ENCODE results near the gene DDX59. TPM values are rescaled to one million over a fixed set of nuclear protein-coding genes. Genes with fewer than 3 reads are reported as not detected.

DDX59 gene
- total RNA-seq, 1 donor from 2014 or later, result 17.7 TPM

DNA sequence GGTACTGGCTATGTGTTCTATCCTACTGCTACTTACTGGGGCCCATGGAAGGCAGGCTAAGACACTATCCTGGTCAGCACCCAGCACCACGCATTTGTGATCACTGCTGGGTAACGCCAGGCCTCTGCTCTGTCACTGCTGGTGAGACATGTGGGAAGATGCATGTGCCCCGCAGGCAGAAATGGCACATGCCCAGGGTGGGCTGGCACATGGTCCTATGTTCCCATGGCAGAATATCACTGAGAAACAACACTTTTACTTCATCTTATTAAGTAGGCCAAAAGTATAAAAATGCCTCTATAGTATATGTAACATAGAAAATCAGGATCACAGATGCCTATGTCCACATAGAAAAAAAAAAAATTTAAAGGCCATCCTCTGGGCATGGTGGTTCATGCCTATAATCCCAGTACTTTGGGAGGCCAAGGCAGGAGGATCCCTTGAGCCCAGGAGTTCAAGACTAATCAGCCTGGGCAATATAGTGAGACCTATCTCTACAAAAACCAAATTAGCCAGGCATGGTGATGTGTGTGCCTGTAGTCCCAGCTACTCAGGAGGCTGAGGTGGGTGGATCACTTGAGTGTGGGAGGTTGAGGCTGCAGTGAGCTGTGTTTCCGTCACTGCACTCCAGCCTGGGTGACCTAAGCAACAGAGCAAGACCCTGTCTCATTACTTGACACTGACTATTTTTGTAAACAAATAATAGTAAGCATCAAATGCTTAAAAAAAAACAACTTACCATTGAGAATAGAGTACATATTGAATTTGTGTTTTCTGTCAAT, 11.5 kb downstream of the DDX59 start:
- Histone ChIP-seq H3K27ac (ENCODE audit: low read depth, low read length) (no peak overlapping the region), H3K9ac (ENCODE audit: low read depth in 1 of 3, low read length in 3 of 3) (no peak overlapping the region), H3K36me3 (ENCODE audit: control insufficient read depth in 3 of 3, insufficient read depth in 3 of 3, low read length in 3 of 3) (peaks cover 20 to 58% (median 50%) of the 10 kb centered on the region in 3 donors), H3K4me1 (ENCODE audit: control insufficient read depth in 3 of 3, insufficient read depth in 3 of 3, low read length in 3 of 3) (no peaks in the 10 kb centered on the region), H3K27me3 (ENCODE audit: control insufficient read depth in 3 of 3, insufficient read depth in 3 of 3, low read length in 3 of 3) (no peaks in the 10 kb centered on the region), H3K4me3 (ENCODE audit: low read length in 3 of 3) (no peak overlapping the region), H3K9me3 (ENCODE audit: control insufficient read depth in 3 of 3, low read length in 3 of 3) (no peaks in the 10 kb centered on the region)

DNA sequence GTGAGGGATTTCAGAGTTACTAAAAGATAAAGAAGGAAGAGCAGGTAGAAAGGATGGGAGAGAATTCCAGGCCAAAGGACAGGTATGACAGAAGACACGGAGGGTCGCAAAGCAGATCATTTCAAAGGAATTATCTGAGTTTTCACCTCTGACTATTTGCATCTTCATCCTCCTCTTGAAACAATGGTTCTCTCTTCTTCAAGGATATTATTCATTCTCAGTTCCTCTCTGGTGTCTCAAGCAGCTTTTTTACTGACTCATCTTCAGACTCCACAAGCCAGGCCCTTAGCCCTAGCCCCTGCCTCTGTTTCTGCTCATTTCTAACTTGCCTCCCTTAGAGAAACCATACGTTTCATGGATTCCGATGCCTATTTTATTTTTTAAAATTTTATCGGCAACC, 15.0 kb downstream of the DDX59 start:
- H3K9me3 ChIP-seq (ENCODE audit: control insufficient read depth in 3 of 3, low read length in 3 of 3), result no peaks in the 10 kb centered on the region
- H3K27ac ChIP-seq (ENCODE audit: low read depth, low read length), result no peak overlapping the region
- H3K27me3 ChIP-seq (ENCODE audit: control insufficient read depth in 3 of 3, insufficient read depth in 3 of 3, low read length in 3 of 3), result no peaks in the 10 kb centered on the region
- peaks cover 13 to 38% (median 37%) of the 10 kb centered on the region in 3 donors for H3K36me3 ChIP-seq (ENCODE audit: control insufficient read depth in 3 of 3, insufficient read depth in 3 of 3, low read length in 3 of 3)
- H3K9ac ChIP-seq (ENCODE audit: low read depth in 1 of 3, low read length in 3 of 3), result no peak overlapping the region
- H3K4me3 ChIP-seq (ENCODE audit: low read length in 3 of 3), result no peak overlapping the region
- H3K4me1 ChIP-seq (ENCODE audit: control insufficient read depth in 3 of 3, insufficient read depth in 3 of 3, low read length in 3 of 3), result no peaks in the 10 kb centered on the region

DNA sequence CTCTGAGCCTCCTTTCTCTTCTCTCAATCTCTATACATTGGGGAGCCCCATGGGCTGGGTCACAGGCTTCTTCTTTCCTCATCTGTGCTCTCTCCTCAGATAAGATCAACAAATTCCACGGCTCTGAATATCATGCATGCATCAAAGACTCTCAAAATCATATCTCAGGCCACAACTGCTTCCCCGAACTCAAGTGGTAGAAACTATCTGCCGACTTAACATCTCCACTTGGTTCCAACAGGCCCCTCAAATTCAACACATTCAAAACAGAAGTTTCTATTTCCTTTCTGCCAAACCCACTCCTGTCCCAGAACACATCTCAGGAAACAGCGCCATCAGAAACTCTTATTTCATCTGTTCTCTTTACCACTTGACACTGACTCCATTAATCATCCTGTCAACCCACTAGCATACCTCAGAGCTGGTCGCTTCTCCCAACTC, 16.7 kb downstream of the DDX59 start:
- H3K9ac ChIP-seq (ENCODE audit: low read depth in 1 of 3, low read length in 3 of 3), result no peak overlapping the region
- no peak overlapping the region for H3K27ac ChIP-seq (ENCODE audit: low read depth, low read length)
- H3K36me3 ChIP-seq (ENCODE audit: control insufficient read depth in 3 of 3, insufficient read depth in 3 of 3, low read length in 3 of 3), result peaks cover 7 to 29% (median 28%) of the 10 kb centered on the region in 3 donors
- no peaks in the 10 kb centered on the region for H3K4me1 ChIP-seq (ENCODE audit: control insufficient read depth in 3 of 3, insufficient read depth in 3 of 3, low read length in 3 of 3)
- no peaks in the 10 kb centered on the region for H3K9me3 ChIP-seq (ENCODE audit: control insufficient read depth in 3 of 3, low read length in 3 of 3)
- no peaks in the 10 kb centered on the region for H3K27me3 ChIP-seq (ENCODE audit: control insufficient read depth in 3 of 3, insufficient read depth in 3 of 3, low read length in 3 of 3)
- H3K4me3 ChIP-seq (ENCODE audit: low read length in 3 of 3), result no peak overlapping the region

DNA sequence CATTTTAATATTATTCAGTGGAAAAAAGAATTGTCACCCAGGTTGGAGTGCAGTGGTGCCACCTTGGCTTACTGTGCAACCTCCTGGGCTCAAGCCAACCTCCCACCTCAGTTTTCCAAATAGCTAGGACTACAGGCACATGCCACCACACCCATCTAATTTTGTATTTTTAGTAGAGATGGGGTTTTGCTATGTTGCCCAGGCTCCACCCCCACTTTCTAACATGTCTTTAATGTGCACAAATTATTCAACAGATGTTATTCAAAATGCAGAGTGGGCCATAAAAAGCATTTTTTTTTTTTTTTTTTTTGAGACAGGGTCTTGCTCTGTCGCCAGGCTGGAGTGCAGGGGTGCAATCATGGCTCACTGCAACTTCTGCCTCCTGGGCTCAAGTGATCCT, 17.3 kb downstream of the DDX59 start:
- peaks cover 3 to 26% (median 24%) of the 10 kb centered on the region in 3 donors for H3K36me3 ChIP-seq (ENCODE audit: control insufficient read depth in 3 of 3, insufficient read depth in 3 of 3, low read length in 3 of 3)
- no peak overlapping the region for H3K4me3 ChIP-seq (ENCODE audit: low read length in 3 of 3)
- no peak overlapping the region for H3K9ac ChIP-seq (ENCODE audit: low read depth in 1 of 3, low read length in 3 of 3)
- H3K9me3 ChIP-seq (ENCODE audit: control insufficient read depth in 3 of 3, low read length in 3 of 3), result no peaks in the 10 kb centered on the region
- H3K27me3 ChIP-seq (ENCODE audit: control insufficient read depth in 3 of 3, insufficient read depth in 3 of 3, low read length in 3 of 3), result no peaks in the 10 kb centered on the region
- no peak overlapping the region for H3K27ac ChIP-seq (ENCODE audit: low read depth, low read length)
- H3K4me1 ChIP-seq (ENCODE audit: control insufficient read depth in 3 of 3, insufficient read depth in 3 of 3, low read length in 3 of 3), result no peaks in the 10 kb centered on the region

DNA sequence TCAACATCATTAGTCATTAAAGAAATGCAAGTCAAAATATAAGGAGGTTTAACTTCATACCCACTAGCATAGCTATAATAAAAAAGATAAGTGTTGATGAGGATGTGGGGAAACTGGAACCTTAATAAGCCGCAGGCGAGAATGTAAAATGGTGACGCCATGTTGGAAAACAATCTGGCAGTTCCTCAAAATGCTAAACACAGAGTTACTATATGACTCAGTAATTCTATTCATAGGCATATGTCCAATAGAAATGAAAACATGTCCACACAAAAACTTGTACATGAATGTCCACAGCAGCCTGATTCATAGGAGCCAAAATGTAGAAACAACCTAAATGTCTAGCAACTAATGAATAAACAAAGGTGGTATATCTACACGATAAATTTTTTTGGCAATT, 23.2 kb downstream of the DDX59 start:
- H3K27ac ChIP-seq (ENCODE audit: low read depth, low read length), result no peak overlapping the region
- H3K4me1 ChIP-seq (ENCODE audit: control insufficient read depth in 3 of 3, insufficient read depth in 3 of 3, low read length in 3 of 3), result no peaks in the 10 kb centered on the region
- no peak overlapping the region for H3K9ac ChIP-seq (ENCODE audit: low read depth in 1 of 3, low read length in 3 of 3)
- H3K4me3 ChIP-seq (ENCODE audit: low read length in 3 of 3), result no peak overlapping the region
- H3K27me3 ChIP-seq (ENCODE audit: control insufficient read depth in 3 of 3, insufficient read depth in 3 of 3, low read length in 3 of 3), result no peaks in the 10 kb centered on the region
- H3K9me3 ChIP-seq (ENCODE audit: control insufficient read depth in 3 of 3, low read length in 3 of 3), result no peaks in the 10 kb centered on the region
- peaks cover 5 to 15% (median 7%) of the 10 kb centered on the region in 3 donors for H3K36me3 ChIP-seq (ENCODE audit: control insufficient read depth in 3 of 3, insufficient read depth in 3 of 3, low read length in 3 of 3)

DNA sequence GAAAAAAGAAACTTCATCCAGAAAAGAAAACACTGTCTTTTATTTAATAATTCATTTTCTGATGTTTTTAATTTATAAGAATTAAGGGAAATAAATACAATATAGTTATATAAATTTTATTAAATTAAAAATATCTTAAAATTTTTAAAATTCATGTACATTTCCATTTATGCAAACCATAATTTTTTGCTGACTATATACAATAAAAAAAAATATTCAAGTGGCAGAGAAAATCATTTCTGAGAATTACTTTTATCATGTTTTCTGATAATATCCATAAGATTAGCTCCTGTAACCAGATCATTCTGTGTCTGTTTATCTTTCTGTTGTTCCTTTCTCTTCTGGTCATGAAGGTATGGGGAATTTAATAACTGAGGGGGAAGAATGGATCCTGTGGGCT, 25.7 kb downstream of the DDX59 start:
- no peak overlapping the region for H3K27ac ChIP-seq (ENCODE audit: low read depth, low read length)
- H3K36me3 ChIP-seq (ENCODE audit: control insufficient read depth in 3 of 3, insufficient read depth in 3 of 3, low read length in 3 of 3), result peaks cover 5 to 15% (median 5%) of the 10 kb centered on the region in 3 donors

DNA sequence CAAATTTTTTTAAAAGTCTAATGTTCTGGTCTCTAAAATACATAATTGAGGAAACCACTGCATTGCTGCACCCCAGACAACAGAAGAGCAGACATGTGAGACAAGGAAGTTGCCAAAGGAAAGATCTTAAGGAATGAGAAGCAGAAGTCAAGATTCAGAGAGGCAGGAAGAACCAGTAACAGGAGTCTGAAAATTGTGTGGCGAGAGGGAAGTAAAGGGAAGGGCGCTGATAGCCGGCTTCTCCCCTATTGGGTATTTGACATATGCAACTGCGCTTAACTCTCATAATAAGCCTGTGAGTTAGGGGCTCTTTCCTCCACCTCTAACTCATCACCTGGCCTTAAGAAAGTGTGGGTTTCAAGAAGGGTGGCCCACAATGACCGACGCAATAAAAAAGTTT, 27.2 kb downstream of the DDX59 start:
- no peak overlapping the region for H3K4me3 ChIP-seq (ENCODE audit: low read length in 3 of 3)
- H3K27ac ChIP-seq (ENCODE audit: low read depth, low read length), result no peak overlapping the region
- H3K36me3 ChIP-seq (ENCODE audit: control insufficient read depth in 3 of 3, insufficient read depth in 3 of 3, low read length in 3 of 3), result peaks cover 0 to 10% (median 4%) of the 10 kb centered on the region in 3 donors
- no peaks in the 10 kb centered on the region for H3K4me1 ChIP-seq (ENCODE audit: control insufficient read depth in 3 of 3, insufficient read depth in 3 of 3, low read length in 3 of 3)
- no peaks in the 10 kb centered on the region for H3K27me3 ChIP-seq (ENCODE audit: control insufficient read depth in 3 of 3, insufficient read depth in 3 of 3, low read length in 3 of 3)
- no peak overlapping the region for H3K9ac ChIP-seq (ENCODE audit: low read depth in 1 of 3, low read length in 3 of 3)
- H3K9me3 ChIP-seq (ENCODE audit: control insufficient read depth in 3 of 3, low read length in 3 of 3), result no peaks in the 10 kb centered on the region

More for the DNA sequence above, 25.7 kb downstream of the DDX59 start:
- no peak overlapping the region for H3K4me3 ChIP-seq (ENCODE audit: low read length in 3 of 3)
- H3K27me3 ChIP-seq (ENCODE audit: control insufficient read depth in 3 of 3, insufficient read depth in 3 of 3, low read length in 3 of 3), result no peaks in the 10 kb centered on the region
- no peaks in the 10 kb centered on the region for H3K9me3 ChIP-seq (ENCODE audit: control insufficient read depth in 3 of 3, low read length in 3 of 3)
- H3K4me1 ChIP-seq (ENCODE audit: control insufficient read depth in 3 of 3, insufficient read depth in 3 of 3, low read length in 3 of 3), result no peaks in the 10 kb centered on the region
- no peak overlapping the region for H3K9ac ChIP-seq (ENCODE audit: low read depth in 1 of 3, low read length in 3 of 3)

DNA sequence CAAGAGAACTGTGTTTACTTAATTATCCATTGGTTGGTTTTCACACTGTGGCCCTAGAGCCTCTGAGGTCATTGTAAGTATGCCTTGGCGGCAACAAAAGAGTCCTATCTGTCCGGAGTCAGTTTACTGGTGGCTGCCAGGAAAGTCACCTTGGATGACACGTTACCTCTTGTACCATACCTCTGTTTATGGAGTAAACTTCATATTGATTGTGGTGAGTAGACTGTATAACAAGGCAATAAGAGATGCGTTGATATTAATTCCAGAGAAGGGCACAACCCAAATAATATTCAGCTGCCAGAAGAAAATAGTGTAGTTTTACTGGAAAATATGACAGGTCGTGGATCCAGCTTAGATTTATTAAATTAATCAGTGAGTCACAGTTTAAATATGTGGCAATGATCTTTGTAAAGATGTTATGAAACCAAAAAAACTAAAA, 28.7 kb downstream of the DDX59 start:
- Histone ChIP-seq H3K9me3 (ENCODE audit: control insufficient read depth in 3 of 3, low read length in 3 of 3) (no peaks in the 10 kb centered on the region), H3K27me3 (ENCODE audit: control insufficient read depth in 3 of 3, insufficient read depth in 3 of 3, low read length in 3 of 3) (no peaks in the 10 kb centered on the region), H3K4me3 (ENCODE audit: low read length in 3 of 3) (no peak overlapping the region), H3K9ac (ENCODE audit: low read depth in 1 of 3, low read length in 3 of 3) (no peak overlapping the region), H3K4me1 (ENCODE audit: control insufficient read depth in 3 of 3, insufficient read depth in 3 of 3, low read length in 3 of 3) (no peaks in the 10 kb centered on the region), H3K27ac (ENCODE audit: low read depth, low read length) (no peak overlapping the region), H3K36me3 (ENCODE audit: control insufficient read depth in 3 of 3, insufficient read depth in 3 of 3, low read length in 3 of 3) (peaks cover 0 to 6% (median 4%) of the 10 kb centered on the region in 3 donors)

DNA sequence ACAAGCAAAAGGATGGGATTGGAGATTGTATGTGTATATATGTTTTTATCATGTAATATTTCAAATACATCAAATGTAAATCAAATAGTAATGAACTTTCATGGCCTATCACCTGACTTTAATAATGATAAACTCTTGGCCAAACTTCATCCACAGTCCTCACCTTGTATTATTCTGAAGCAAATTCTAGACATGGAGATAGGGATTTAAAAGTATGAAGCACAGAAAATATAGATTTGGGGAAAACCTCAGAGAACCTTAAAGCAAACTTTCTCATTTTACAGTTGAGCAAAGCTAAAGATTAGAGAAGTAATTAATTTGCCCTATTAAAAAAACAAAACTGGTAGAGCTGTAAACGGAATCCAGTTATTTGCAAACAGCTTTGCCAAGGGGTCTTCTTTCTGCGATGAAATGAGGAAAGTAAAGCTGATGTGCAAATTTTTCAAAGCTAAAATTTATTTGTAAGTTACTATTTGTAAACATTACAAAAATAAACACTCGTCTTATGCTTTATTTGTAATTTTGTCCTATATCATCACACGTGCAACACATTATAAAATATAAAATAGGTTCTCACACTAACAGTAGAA, 29.2 kb downstream of the DDX59 start:
- Histone ChIP-seq H3K4me1 (ENCODE audit: control insufficient read depth in 3 of 3, insufficient read depth in 3 of 3, low read length in 3 of 3) (no peaks in the 10 kb centered on the region), H3K27ac (ENCODE audit: low read depth, low read length) (no peak overlapping the region), H3K9ac (ENCODE audit: low read depth in 1 of 3, low read length in 3 of 3) (no peak overlapping the region)

DNA sequence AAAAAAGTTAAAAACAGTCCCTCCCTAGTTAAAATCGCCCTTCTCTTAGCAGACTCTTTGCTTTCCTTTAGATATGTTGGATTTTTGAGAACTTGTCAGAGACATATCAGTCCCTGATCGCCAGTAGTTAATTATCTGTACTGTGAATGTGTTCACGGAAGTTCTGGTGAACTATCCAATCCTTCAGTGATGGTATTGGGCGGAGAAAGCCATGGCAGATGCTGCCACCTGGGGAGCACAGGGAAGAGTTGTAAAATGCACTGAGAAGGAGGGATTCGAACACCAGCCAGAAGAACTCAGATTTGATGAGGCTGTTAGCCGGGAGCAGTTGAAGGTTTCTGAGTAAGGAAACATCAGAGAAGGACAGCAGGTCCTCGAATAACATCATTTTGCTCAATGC, 31.6 kb downstream of the DDX59 start:
- no peaks in the 10 kb centered on the region for H3K36me3 ChIP-seq (ENCODE audit: control insufficient read depth in 3 of 3, insufficient read depth in 3 of 3, low read length in 3 of 3)
- H3K4me3 ChIP-seq (ENCODE audit: low read length in 3 of 3), result no peak overlapping the region
- H3K9me3 ChIP-seq (ENCODE audit: control insufficient read depth in 3 of 3, low read length in 3 of 3), result no peaks in the 10 kb centered on the region
- H3K27me3 ChIP-seq (ENCODE audit: control insufficient read depth in 3 of 3, insufficient read depth in 3 of 3, low read length in 3 of 3), result no peaks in the 10 kb centered on the region
- H3K4me1 ChIP-seq (ENCODE audit: control insufficient read depth in 3 of 3, insufficient read depth in 3 of 3, low read length in 3 of 3), result no peaks in the 10 kb centered on the region
- no peak overlapping the region for H3K27ac ChIP-seq (ENCODE audit: low read depth, low read length)
- H3K9ac ChIP-seq (ENCODE audit: low read depth in 1 of 3, low read length in 3 of 3), result no peak overlapping the region

More for the DNA sequence above, 29.2 kb downstream of the DDX59 start:
- Histone ChIP-seq H3K9me3 (ENCODE audit: control insufficient read depth in 3 of 3, low read length in 3 of 3) (no peaks in the 10 kb centered on the region), H3K4me3 (ENCODE audit: low read length in 3 of 3) (no peak overlapping the region), H3K36me3 (ENCODE audit: control insufficient read depth in 3 of 3, insufficient read depth in 3 of 3, low read length in 3 of 3) (peaks cover 0 to 4% (median 3%) of the 10 kb centered on the region in 3 donors), H3K27me3 (ENCODE audit: control insufficient read depth in 3 of 3, insufficient read depth in 3 of 3, low read length in 3 of 3) (no peaks in the 10 kb centered on the region)

All from skeletal muscle tissue (tissue), 4 donors.